ENCODE measurements around the gene ERVW-1.
"Not testable (repeated sequence)": the region's sequence is repeated elsewhere in the genome, so short reads cannot be mapped to it uniquely, and the experiment has no call there.

- not testable (repeated sequence) for TF ChIP-seq CTCF (optimal IDR thresholded peaks at IDR 0.05 in 1 of 3, IDR thresholded peaks at IDR 0.05 in 1 of 3, conservative IDR thresholded peaks at IDR 0.05 in 1 of 3; ENCODE audit: extremely low read depth in 1 of 3, insufficient read depth in 2 of 3, low read length in 3 of 3); EZH2 (IDR thresholded peaks at IDR 0.05; ENCODE audit: low read length)
Measured at GRCh38 chr7:92473989-92474388, 3.8 kb downstream of the ERVW-1 start.

Measured in keratinocyte (primary cell).